NB4 (cell line): ENCODE results near the gene C2CD3.

ENCODE experiments used
- MYC ChIP-seq: IDR thresholded peaks from 2 replicates; pipeline ENCODE4 v1.6.1; 2011; ENCODE audit warnings: low read depth, low read length
- POLR2A ChIP-seq: IDR thresholded peaks from 2 replicates; pipeline ENCODE4 v1.6.1; 2011; ENCODE audit warnings: mild to moderate bottlenecking; ENCODE audit not compliant: insufficient read length; ENCODE audit errors: extremely low read depth
- TF ChIP-seq, protein P1 (sequence below): IDR thresholded peaks from one replicate; pipeline ENCODE4 v1.5.1; 2012; ENCODE audit warnings: low read depth, low read length
- TF ChIP-seq, protein P2 (sequence below): IDR thresholded peaks from 2 replicates; pipeline ENCODE4 v1.6.1; 2011; ENCODE audit warnings: low read depth, low read length

DNA sequence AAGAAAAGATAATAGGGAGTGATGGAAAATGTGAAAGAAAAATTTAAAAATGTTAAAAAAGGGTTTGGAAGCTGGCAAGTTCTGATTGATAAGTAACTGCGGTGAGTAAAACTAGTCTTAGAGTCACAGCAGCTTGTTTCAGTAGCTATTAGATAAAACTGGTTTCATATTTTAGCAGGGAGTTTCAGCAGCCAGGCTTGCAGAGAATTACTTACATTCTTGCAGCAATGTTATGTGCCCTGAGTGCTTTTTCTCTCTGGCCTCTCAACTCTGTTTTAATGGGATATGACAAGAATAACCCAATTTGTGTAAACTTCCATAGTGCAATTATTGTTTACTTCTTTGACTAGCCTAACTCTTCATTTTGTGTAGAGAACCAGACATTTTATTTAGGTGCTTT lies 33.9 kb upstream of the C2CD3 start:
- TF ChIP-seq, protein P1, sequence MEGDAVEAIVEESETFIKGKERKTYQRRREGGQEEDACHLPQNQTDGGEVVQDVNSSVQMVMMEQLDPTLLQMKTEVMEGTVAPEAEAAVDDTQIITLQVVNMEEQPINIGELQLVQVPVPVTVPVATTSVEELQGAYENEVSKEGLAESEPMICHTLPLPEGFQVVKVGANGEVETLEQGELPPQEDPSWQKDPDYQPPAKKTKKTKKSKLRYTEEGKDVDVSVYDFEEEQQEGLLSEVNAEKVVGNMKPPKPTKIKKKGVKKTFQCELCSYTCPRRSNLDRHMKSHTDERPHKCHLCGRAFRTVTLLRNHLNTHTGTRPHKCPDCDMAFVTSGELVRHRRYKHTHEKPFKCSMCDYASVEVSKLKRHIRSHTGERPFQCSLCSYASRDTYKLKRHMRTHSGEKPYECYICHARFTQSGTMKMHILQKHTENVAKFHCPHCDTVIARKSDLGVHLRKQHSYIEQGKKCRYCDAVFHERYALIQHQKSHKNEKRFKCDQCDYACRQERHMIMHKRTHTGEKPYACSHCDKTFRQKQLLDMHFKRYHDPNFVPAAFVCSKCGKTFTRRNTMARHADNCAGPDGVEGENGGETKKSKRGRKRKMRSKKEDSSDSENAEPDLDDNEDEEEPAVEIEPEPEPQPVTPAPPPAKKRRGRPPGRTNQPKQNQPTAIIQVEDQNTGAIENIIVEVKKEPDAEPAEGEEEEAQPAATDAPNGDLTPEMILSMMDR: no peak
- TF ChIP-seq POLR2A (no peak), MYC (no peak)
- TF ChIP-seq, protein P2, sequence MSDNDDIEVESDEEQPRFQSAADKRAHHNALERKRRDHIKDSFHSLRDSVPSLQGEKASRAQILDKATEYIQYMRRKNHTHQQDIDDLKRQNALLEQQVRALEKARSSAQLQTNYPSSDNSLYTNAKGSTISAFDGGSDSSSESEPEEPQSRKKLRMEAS: no peak
